Endodermal cell (in vitro differentiated cells): Measurements from ENCODE around the gene HSD11B2. TPM values are rescaled to one million over a fixed set of nuclear protein-coding genes. Genes with fewer than 3 reads are reported as not detected.

Source experiments
- DNase-seq: peaks from one replicate; pipeline ENCODE4 v3.0.0-alpha.2; 2017
- H3K27ac ChIP-seq: 2 replicates; pipeline ENCODE4 v1.5.1; 2013; ENCODE audit warnings: mild to moderate bottlenecking, low read depth, low read length, moderate library complexity
- H3K27me3 ChIP-seq: 2 replicates; pipeline ENCODE4 v1.6.1; 2013; ENCODE audit warnings: mild to moderate bottlenecking, low read length, moderate library complexity; ENCODE audit not compliant: insufficient read depth, control insufficient read depth, poor library complexity, severe bottlenecking
- H3K36me3 ChIP-seq: 2 replicates; pipeline ENCODE4 v1.7.0; 2013; ENCODE audit warnings: mild to moderate bottlenecking, low read length, moderate library complexity; ENCODE audit not compliant: control insufficient read depth, insufficient read depth
- H3K4me1 ChIP-seq: one replicate; pipeline ENCODE4 v1.7.0; 2013; ENCODE audit warnings: low read length; ENCODE audit not compliant: control insufficient read depth, insufficient read depth
- H3K4me3 ChIP-seq: 2 replicates; pipeline ENCODE4 v1.5.1; 2013; ENCODE audit warnings: mild to moderate bottlenecking, low read length, moderate library complexity
- H3K9ac ChIP-seq: 2 replicates; pipeline ENCODE4 v1.6.1; 2013; ENCODE audit warnings: mild to moderate bottlenecking, low read length, moderate library complexity; ENCODE audit not compliant: poor library complexity, severe bottlenecking; ENCODE audit errors: extremely low read depth
- H3K9me3 ChIP-seq: 2 replicates; pipeline ENCODE4 v1.6.1; 2013; ENCODE audit warnings: mild to moderate bottlenecking, low read length, moderate library complexity; ENCODE audit not compliant: control insufficient read depth
- H3K27ac Mint-ChIP-seq: 2 replicates; pipeline ENCODE4 v1.8.0; 2020; ENCODE audit warnings: mixed read lengths
- H3K27me3 Mint-ChIP-seq: 2 replicates; pipeline ENCODE4 v1.8.0; 2021; ENCODE audit warnings: mild to moderate bottlenecking, mixed read lengths; ENCODE audit not compliant: insufficient read depth
- H3K36me3 Mint-ChIP-seq: 2 replicates; pipeline ENCODE4 v1.8.0; 2020; ENCODE audit warnings: low read depth, mixed read lengths
- H3K4me1 Mint-ChIP-seq: 2 replicates; pipeline ENCODE4 v1.8.0; 2020; ENCODE audit warnings: mixed read lengths
- H3K4me3 Mint-ChIP-seq: 2 replicates; pipeline ENCODE4 v1.8.0; 2020; ENCODE audit warnings: mild to moderate bottlenecking, moderate library complexity, mixed read lengths
- H3K9me3 Mint-ChIP-seq: 2 replicates; pipeline ENCODE4 v1.8.0; 2020; ENCODE audit warnings: mild to moderate bottlenecking, mixed read lengths
- CTCF ChIP-seq: fragments of 200-600 bp; sonication (generic); conservative IDR thresholded peaks from 2 replicates; pipeline ENCODE4 v1.5.0; 2021; ENCODE audit warnings: antibody characterized with exemption, mild to moderate bottlenecking
- WGBS, 2 experiments: methylation state at CpG; one replicate each; pipeline versions ENCODE4 v1.1.5 to v1.1.7; 2013; ENCODE audit warnings: missing lambda C conversion rate in 2 of 2, mixed read lengths in 1 of 2; ENCODE audit not compliant: insufficient coverage in 1 of 2, insufficient read length in 1 of 2; 5-methylcytosine and 5-hydroxymethylcytosine counted together
- total RNA-seq, 2 donors: library from RNA; stranded (reverse); fragmentation: NEBNext Ultra II Directional in 1 of 2; extraction: Animal tissue kit (Norgen Biotek cat#: 25700) in 1 of 2; gene quantifications; 2 replicates in 1 of 2; 3 replicates in 1 of 2; pipeline ENCODE4 v1.2.1, GENCODE V29; 2021

Gene HSD11B2
- total RNA-seq, 2 donors from 2014 or later = 10.4 to 14.7 TPM

- Mint-ChIP-seq H3K27me3 (peaks cover 6% of the 10 kb centered on the region), H3K36me3 (no peaks in the 10 kb centered on the region), H3K9me3 (no peaks in the 10 kb centered on the region), H3K27ac (no peak overlapping the region), H3K4me3 (no peak overlapping the region), H3K4me1 (peaks cover 20% of the 10 kb centered on the region)
- no peak for DNase-seq
- 74 to 94% methylated on average over 4 to 7 of the region's 7 CpGs for WGBS, 2 experiments
- Histone ChIP-seq H3K9me3 (no peaks in the 10 kb centered on the region), H3K27ac (no peak overlapping the region), H3K4me3 (no peak overlapping the region), H3K9ac (no peak overlapping the region), H3K27me3 (no peaks in the 10 kb centered on the region), H3K36me3 (no peaks in the 10 kb centered on the region), H3K4me1 (peaks cover 6% of the 10 kb centered on the region)
- no peak for TF ChIP-seq CTCF
Measured at GRCh38 chr16:67407176-67407787, 23.6 kb upstream of the HSD11B2 start.

GRCh38 chr16:67407788-67408452, 23.0 kb upstream of the HSD11B2 start:
- H3K27ac Mint-ChIP-seq = peak overlapping the region; percentile 2
- H3K4me3 ChIP-seq = no peak overlapping the region
- H3K9ac ChIP-seq = no peak overlapping the region
- no peaks in the 10 kb centered on the region for H3K36me3 Mint-ChIP-seq
- H3K9me3 Mint-ChIP-seq = no peaks in the 10 kb centered on the region
- H3K27me3 Mint-ChIP-seq = peaks cover 1% of the 10 kb centered on the region
- peaks cover 22% of the 10 kb centered on the region for H3K4me1 Mint-ChIP-seq
- no peaks in the 10 kb centered on the region for H3K9me3 ChIP-seq
- 87 to 89% methylated on average over 5 to 6 of the region's 6 CpGs for WGBS, 2 experiments
- DNase-seq = no peak
- H3K4me3 Mint-ChIP-seq = no peak overlapping the region
- peak; percentile 67 for TF ChIP-seq CTCF
- no peaks in the 10 kb centered on the region for H3K27me3 ChIP-seq
- H3K36me3 ChIP-seq = no peaks in the 10 kb centered on the region
- H3K4me1 ChIP-seq = peaks cover 6% of the 10 kb centered on the region
- no peak overlapping the region for H3K27ac ChIP-seq

- no peak for DNase-seq
- H3K27ac ChIP-seq = no peak overlapping the region
- H3K36me3 ChIP-seq = no peaks in the 10 kb centered on the region
- no peaks in the 10 kb centered on the region for H3K27me3 ChIP-seq
- no peak overlapping the region for H3K27ac Mint-ChIP-seq
- H3K4me1 Mint-ChIP-seq = peaks cover 27% of the 10 kb centered on the region
- no peak overlapping the region for H3K4me3 ChIP-seq
- no peaks in the 10 kb centered on the region for H3K27me3 Mint-ChIP-seq
- no peaks in the 10 kb centered on the region for H3K9me3 Mint-ChIP-seq
- 96 to 98% methylated on average over 5 to 8 of the region's 9 CpGs for WGBS, 2 experiments
- no peaks in the 10 kb centered on the region for H3K36me3 Mint-ChIP-seq
- H3K4me3 Mint-ChIP-seq = no peak overlapping the region
- no peak overlapping the region for H3K9ac ChIP-seq
- H3K4me1 ChIP-seq = peaks cover 6% of the 10 kb centered on the region
- H3K9me3 ChIP-seq = no peaks in the 10 kb centered on the region
- no peak for TF ChIP-seq CTCF
Measured at GRCh38 chr16:67409631-67410030, 21.3 kb upstream of the HSD11B2 start.
